ENCODE data around the gene MTHFD1L. TPM values are rescaled to one million over a fixed set of nuclear protein-coding genes. Genes with fewer than 3 reads are reported as not detected.

MTHFD1L gene
- polyA plus RNA-seq, 3 donors: 0.25 to 1.3 (median 0.39) TPM

- intact Hi-C loops (cut with micrococcal nuclease): no loop called here
These were observed 208.2 kb downstream of the MTHFD1L start for GRCh38 chr6:151073701-151074100.

GRCh38 chr6:151075005-151075404, 209.5 kb downstream of the MTHFD1L start:
- Histone ChIP-seq H3K79me2 (ENCODE audit: insufficient read depth, low read length) (no peaks in the 10 kb centered on the region), H3K4me2 (replicated peaks; ENCODE audit: extremely low read depth, low read length, poor library complexity, severe bottlenecking) (no peak overlapping the region), H3K4me1 (ENCODE audit: control insufficient read depth in 1 of 2, insufficient read depth in 2 of 2, low read length in 2 of 2) (no peaks in the 10 kb centered on the region), H4K20me1 (ENCODE audit: insufficient read depth, low read length) (no peaks in the 10 kb centered on the region), H3K36me3 (replicated peaks in 1 of 2; ENCODE audit: control insufficient read depth in 1 of 2, insufficient read depth in 2 of 2, low read length in 2 of 2) (no peaks in the 10 kb centered on the region), H3K9ac (ENCODE audit: insufficient read depth, low read length, poor library complexity, severe bottlenecking) (no peak overlapping the region), H3K9me3 (replicated peaks in 1 of 2; ENCODE audit: control insufficient read depth in 1 of 2, insufficient read depth in 1 of 2, low read length in 2 of 2) (peaks cover 0 to 8% of the 10 kb centered on the region in 2 donors), H3K27ac (ENCODE audit: low read depth in 1 of 2, low read length in 2 of 2) (no peak overlapping the region), H2AFZ (ENCODE audit: insufficient read depth, low read depth, low read length, poor library complexity, severe bottlenecking) (no peak overlapping the region), H3K4me3 (replicated peaks in 1 of 3; ENCODE audit: low read depth in 2 of 3, low read length in 3 of 3) (no peak overlapping the region), H3K27me3 (ENCODE audit: control insufficient read depth in 2 of 2, insufficient read depth in 2 of 2, low read length in 2 of 2) (no peaks in the 10 kb centered on the region)
- Mint-ChIP-seq H3K9me3 (peaks cover 0 to 17% (median 8%) of the 10 kb centered on the region in 7 donors), H3K4me1 (no peaks in the 10 kb centered on the region), H3K27me3 (ENCODE audit: low read depth in 3 of 3) (no peaks in the 10 kb centered on the region), H3K36me3 (no peaks in the 10 kb centered on the region), H3K27ac (no peak overlapping the region), H3K4me3 (no peak overlapping the region)
- no peak for TF ChIP-seq CTCF (IDR thresholded peaks at IDR 0.05)
- intact Hi-C loops (cut with micrococcal nuclease): no loop called here
- DNase-seq: no peak
- no CpG with 5 or more reads among the region's 3 CpGs for WGBS (ENCODE audit: insufficient coverage)

More at GRCh38 chr6:151073701-151074100, 208.2 kb downstream of the MTHFD1L start:
- no peaks in the 10 kb centered on the region for H3K36me3 Mint-ChIP-seq
- Histone ChIP-seq H3K27me3 (ENCODE audit: control insufficient read depth in 2 of 2, insufficient read depth in 2 of 2, low read length in 2 of 2) (no peaks in the 10 kb centered on the region), H3K4me1 (ENCODE audit: control insufficient read depth in 1 of 2, insufficient read depth in 2 of 2, low read length in 2 of 2) (no peaks in the 10 kb centered on the region), H2AFZ (ENCODE audit: insufficient read depth, low read depth, low read length, poor library complexity, severe bottlenecking) (no peak overlapping the region), H3K27ac (ENCODE audit: low read depth in 1 of 2, low read length in 2 of 2) (no peak overlapping the region), H3K4me2 (replicated peaks; ENCODE audit: extremely low read depth, low read length, poor library complexity, severe bottlenecking) (no peak overlapping the region), H3K36me3 (replicated peaks in 1 of 2; ENCODE audit: control insufficient read depth in 1 of 2, insufficient read depth in 2 of 2, low read length in 2 of 2) (no peaks in the 10 kb centered on the region), H3K4me3 (replicated peaks in 1 of 3; ENCODE audit: low read depth in 2 of 3, low read length in 3 of 3) (no peak overlapping the region), H3K9ac (ENCODE audit: insufficient read depth, low read length, poor library complexity, severe bottlenecking) (no peak overlapping the region), H3K79me2 (ENCODE audit: insufficient read depth, low read length) (no peaks in the 10 kb centered on the region), H4K20me1 (ENCODE audit: insufficient read depth, low read length) (no peaks in the 10 kb centered on the region), H3K9me3 (replicated peaks in 1 of 2; ENCODE audit: control insufficient read depth in 1 of 2, insufficient read depth in 1 of 2, low read length in 2 of 2) (peaks cover 0 to 8% of the 10 kb centered on the region in 2 donors)
- H3K9me3 Mint-ChIP-seq: peaks cover 0 to 17% (median 8%) of the 10 kb centered on the region in 7 donors
- no peak for DNase-seq
- no peak overlapping the region for H3K27ac Mint-ChIP-seq
- no peak for TF ChIP-seq CTCF (IDR thresholded peaks at IDR 0.05)
- no CpG with 5 or more reads among the region's 1 CpG for WGBS (ENCODE audit: insufficient coverage)
- H3K27me3 Mint-ChIP-seq (ENCODE audit: low read depth in 3 of 3): no peaks in the 10 kb centered on the region
- H3K4me3 Mint-ChIP-seq: no peak overlapping the region
- H3K4me1 Mint-ChIP-seq: no peaks in the 10 kb centered on the region

Data from CD14-positive monocyte (primary cell).